Cardiac septum (tissue), 1 donor: ENCODE results near the gene LRRC8D. TPM values are rescaled to one million over a fixed set of nuclear protein-coding genes. Genes with fewer than 3 reads are reported as not detected.

Experiments
- DNase-seq: peaks from one replicate; pipeline ENCODE4 v3.0.0-alpha.2; 2020; ENCODE audit warnings: low spot score
- intact Hi-C: fragments of 100-400 bp; cut with DNase I; formaldehyde crosslinking; loops from one replicate; pipeline ENCODE4 v1.14.0; 2022
- total RNA-seq: library from RNA; stranded (reverse); fragmentation: NEBNext Ultra II Directional; extraction: Animal tissue kit (Norgen Biotek cat#: 25700); gene quantifications from one replicate; pipeline ENCODE4 v1.2.1, GENCODE V29; 2021
- donor health status: DM: no; HTN: no; CAD: no.

Gene LRRC8D
- total RNA-seq, 1 donor from 2014 or later: 3.4 TPM

DNA sequence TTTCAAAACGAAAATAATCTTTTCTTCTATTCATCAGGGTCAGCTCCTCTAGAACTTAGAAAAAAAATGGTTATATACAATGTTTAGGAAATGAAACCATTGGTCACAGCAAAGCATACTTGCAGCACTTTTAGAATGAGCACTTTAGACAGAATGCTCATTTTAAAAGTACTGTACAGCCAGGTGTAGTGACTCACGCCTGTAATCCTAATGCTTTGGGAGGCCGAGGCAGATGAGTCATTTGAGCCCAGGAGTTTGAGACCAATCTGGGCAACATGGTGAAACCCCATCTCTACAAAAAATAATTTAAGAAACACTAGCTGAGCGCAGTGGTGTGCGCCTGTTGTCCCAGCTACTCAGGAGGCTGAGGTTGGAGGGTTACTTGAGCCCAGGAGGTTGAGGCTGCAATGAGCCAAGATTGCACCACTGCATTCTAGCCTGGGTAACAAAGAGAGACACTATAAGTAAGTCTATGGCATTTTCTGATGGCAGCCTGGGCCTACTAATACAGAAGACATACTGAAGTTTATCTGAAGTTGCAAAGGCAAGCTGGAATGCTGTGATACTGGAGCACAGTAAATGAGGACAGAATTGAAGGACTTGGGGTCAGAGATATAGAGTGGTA is 125.1 kb downstream of the LRRC8D start:
- DNase-seq: no peak
- intact Hi-C loops: no loop called here

DNA sequence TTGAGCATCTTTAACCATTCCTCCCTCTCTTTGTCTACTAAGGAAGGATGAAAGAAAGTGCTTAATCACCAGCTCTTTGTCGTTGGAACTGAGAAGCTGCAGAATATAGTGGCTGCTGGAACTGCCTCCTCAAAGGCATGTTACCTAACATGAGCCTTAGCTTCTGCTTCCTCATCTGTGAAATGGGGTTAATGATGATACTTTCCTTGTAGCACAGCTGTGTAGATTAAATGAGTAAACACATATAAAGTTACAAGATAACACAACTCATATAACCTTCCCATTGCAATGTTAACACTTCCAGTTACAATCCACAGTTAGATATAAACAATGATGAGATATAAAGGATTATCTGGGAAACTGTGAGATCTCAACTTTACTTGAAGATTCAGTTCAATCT is 125.7 kb downstream of the LRRC8D start:
- intact Hi-C loops: no loop called here
- no peak for DNase-seq

DNA sequence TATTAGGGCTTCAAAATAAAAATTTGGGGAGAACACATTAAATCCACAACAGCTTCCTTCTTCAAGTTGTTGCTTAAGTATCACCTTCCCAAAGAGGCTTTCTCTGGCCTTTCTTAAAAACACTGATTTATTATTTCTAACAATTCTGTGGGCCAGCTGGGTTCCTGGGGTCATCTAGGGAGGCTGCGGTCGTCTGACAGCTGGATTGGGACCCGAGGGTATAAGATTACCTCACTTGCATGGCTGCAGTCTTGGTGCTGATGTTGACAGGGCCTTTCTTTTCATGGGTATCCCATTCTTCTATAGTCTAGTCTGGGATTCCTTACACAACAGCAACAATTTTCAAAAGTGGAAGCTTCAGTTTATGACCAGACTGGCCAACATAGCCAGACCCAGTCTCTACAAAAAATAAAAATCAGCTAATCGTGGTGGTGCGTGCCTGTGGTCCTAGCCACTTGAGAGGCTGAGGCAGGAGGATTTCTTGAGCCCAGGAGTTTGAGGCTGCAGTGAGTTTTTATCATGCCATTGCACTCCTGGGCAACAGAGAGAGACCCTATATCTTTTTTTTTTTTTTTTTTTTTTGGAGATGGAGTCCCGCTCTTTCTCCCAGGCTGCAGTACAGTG is 128.0 kb downstream of the LRRC8D start:
- no peak for DNase-seq
- intact Hi-C loops: no loop called here

DNA sequence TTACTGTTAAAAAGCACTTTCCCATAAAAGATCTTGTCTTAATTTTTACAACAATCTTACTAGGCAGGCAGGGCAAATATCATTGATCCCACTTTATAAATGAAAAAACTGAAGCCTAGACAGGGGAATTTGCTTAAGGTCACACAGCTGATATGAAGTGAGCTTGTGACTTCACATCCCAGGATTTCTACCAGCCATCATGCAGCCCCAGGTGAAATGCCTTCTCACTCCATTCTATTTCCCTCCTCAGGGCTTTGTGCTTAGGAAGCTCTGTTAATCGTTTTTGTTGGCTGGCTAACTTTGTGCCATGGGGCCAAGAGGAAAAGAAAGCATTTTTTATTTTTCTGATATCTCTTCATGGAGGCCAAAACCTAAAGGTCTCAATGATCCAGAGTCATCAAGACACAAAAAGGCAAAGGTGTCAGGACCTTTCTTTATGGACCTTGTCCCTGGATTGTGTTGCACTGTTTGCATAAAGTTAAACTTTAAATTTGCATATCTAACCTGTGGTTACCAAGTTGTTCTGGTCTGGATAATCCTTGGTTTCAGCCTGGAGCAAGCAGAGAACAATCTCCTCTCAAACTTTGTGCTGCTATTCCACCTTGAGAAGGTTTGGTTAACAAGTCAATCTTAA is 129.3 kb downstream of the LRRC8D start:
- no peak for DNase-seq
- intact Hi-C loops: no loop called here

DNA sequence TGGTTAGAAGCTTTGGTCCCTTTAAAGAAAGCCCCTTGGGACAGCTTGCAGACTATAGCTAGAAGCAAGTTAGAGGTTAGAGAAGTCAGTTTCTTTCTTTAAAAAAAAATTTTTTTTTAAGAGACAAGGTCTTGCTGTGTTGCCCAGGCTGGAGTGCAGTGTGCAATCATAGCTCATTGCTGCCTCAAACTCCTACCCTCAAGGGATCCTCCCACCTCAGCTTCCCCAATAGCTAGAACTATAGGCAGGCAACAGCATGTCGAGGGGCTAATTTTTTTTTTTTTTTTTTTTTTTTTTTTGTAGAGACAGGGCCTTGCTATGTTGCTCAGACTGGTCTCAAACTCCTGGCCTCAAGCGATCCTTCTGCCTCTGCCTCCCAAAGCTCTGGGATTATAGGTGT is 129.9 kb downstream of the LRRC8D start:
- DNase-seq: no peak
- intact Hi-C loops: no loop called here

DNA sequence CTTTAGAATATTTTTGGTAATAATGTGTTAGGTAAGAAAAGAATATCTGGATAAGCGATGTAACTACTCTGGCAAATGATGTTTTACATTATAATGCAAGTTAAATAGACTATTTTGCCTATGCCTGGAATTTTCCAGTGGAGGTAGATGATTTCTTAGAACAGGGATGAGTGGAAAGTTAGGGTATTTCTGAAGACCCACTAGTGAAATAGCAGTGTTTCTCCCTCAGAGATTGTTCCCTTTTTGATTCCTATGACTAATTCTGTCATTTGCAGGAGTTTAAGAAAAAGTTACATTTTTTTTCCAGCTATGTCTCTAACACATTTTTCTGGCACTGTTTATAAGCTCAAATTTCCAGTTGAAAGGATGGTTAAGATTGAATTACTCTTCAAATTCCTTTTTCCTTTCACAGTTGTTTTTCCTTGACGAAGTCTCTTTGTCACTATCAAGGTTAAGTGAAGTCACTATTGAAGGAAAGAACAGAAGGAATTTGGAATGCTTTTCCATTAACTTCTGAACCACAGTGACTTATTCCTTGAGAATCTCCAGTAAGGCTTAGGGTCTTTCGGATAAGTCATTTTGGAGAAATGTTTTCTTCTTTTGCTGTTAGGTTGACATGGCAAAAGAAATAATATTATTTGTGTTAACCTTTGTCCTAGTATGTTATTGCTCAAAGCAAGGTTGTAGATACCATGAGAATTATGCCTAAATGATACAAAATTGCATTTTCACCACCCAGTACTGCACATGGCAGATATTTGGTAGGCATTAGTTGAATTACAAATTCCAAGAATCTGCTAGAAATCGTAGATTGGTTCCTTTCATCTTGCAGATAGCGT is 131.2 kb downstream of the LRRC8D start:
- no peak for DNase-seq
- intact Hi-C loops: no loop called here

DNA sequence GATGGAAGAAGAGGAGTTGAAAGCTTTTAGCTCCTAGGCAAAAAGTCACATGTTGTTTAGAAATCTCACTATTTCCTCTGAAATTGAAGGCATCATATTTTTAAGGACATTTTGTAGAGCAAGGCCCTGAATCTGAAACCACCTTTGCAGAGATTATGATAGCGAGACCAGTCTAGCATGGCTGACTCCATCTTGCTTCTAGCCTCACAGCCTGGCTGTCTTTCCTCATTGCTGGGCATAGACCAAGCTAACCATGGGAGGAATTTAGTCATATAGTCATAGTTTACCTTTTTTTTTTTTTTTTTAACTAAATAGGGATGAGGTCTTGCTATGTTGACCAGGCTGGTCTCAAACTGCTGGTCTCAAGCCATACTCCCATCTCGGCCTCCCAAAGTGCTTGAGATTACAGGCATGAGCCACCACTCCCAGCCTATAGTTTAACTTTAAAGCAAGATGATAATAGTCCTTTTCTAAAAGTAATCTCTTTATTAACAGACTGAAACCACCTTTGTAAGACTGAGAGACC is 131.8 kb downstream of the LRRC8D start:
- DNase-seq: no peak
- intact Hi-C loops: no loop called here

DNA sequence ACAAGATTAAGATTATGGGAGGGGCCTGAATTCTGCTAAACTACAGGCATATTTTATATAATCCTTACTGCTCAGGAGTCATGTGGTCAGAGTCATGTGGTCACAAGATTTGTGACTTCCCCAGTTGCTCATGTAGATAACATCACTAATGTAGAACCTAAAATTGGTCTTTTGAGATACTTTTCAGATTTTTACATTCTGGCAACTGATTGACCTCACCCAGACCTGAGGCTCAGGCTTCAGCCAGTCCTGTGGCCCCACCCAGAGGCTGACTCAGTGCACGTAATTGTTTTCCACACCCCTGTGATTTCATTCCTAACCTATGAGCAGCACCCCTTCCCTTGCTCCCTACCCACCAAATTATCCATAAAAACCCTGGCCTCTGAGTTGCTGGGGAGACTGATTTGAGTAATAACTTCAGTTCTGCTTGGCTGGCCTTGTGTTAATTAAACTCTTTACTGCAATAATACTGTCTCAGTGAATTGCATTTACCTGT is 132.3 kb downstream of the LRRC8D start:
- intact Hi-C loops: no loop called here
- DNase-seq: no peak

DNA sequence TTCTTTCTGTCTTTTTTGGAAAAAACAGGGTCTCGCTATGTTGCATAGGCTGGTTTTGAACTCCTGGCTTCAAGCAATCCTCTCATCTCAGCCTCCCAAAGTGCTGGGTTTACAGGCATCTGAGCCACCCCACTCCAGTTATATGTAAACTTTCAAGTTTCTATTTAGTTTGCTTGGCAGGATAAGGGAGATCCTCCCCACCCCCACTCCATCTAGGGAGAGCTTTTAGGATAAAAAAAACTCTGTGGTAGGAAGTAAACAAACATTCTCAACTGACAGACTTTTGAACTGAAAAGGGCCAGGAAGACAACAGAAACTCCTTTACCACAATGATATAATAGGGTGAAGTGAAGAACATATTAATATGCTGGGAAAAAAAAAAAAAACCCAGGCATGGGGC is 133.1 kb downstream of the LRRC8D start:
- intact Hi-C loops: no loop called here
- no peak for DNase-seq

DNA sequence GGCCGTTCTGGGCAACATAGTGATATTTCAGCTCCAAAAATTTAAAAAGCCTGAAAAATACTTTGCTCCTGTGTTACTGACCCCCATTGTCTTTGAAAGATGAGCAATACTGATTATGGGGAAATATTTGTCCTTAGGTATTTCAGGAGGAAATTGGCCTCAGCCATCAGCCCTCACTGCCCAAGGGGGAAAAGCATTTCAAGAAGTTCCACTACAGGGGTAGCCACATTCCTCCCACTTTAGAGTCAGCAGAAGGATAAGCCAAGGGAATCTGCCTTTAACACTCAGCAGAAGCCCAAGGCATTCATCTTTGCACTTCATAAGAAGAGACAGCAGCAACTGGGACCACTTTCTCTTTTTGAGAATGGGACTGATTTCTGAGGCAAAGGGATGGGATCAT is 133.6 kb downstream of the LRRC8D start:
- no peak for DNase-seq
- intact Hi-C loops: no loop called here

DNA sequence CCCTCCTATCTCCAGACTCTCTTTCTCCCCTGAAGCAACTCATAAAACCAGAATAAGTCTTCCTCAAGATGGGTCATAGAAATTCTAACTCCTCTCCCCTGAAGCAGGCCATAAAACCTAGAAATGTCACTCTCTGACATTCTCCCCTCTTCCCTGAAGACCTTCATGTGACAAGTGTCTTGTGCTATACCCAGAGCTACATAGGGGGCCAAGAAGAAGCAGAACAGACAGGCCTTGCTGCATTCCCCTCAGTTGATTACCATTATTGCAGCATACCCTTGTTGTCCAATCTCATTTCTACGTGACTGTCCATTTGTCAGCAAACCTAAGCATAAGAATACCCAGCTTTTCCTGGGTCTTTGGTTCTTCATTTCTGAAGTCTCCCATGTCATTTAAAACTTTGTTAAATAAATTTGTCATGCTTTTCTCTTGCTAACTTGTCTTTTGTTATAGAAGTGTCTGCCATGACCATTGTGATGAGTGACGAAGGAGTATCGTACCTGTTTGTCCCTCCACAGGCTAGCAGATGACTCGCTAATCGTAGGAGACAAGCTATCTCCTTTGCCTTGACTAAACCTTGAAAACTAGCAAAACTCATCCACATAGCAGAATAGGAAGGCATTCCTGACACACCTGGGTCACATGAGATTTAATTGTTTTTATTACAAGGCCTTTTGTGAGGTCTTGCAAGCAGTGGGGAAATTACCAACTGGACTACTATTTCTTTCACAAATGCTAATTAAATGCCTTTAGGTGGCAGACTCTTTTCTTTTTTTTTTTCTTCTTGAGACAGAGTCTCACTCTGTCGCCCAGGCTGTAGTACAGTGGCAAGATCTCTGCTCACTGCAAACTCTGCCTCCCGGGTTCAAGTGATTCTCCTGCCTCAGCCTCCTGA is 134.7 kb downstream of the LRRC8D start:
- no peak for DNase-seq
- intact Hi-C loops: no loop called here

DNA sequence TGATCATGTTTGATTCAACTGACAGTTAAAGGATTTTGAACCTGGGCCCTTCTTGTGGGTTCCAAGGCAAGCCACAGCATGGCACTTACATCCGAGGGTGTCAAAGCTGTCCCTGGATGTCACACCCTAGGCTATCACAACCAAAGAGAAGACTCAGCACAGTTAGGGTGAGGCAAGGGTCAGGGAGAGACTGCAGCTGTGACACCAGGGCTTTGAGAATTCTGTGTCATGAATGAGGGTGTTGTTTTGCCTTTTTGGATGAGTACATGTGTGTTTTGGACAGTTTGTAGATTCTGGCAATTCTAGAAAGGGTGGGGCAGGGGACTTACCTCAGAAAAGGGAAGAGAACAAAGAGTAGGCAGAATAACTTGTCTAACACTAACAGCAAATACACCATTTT is 136.3 kb downstream of the LRRC8D start:
- DNase-seq: no peak
- intact Hi-C loops: no loop called here

DNA sequence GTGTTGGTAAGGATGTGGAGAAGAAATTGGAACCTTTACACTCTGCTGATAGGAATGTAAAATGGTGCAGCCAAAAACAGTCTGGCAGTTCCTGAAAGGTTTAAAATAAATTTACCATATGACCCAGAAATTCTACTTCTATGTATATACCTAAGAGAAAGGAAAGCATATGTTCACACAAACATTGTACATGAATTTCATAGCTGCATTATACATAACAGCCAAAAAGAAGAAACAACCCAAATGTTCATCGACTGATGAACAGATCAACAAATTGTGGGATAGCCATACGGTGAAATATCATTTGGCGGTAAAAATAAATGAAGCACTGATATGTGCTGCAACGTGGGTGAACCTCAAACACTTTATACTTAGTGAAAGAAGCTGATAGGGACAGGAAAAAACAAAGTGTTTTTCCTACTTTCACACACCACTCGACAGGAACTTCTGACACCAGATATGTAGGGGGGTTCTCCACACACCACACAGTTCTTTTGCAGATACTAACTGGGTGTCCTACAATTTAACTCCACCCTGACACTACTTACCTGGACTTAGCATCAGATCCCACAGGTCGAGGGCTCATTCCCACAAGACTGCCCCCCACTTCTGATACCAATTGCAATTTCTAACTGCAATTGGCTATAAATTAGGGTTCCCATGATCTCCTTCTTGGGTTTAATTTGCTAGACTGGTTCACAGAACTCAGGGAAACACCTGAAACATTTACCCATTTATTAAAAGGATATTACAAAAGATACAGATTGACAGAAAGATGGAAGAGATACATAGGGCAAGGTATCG is 138.2 kb downstream of the LRRC8D start:
- intact Hi-C loops: no loop called here

DNA sequence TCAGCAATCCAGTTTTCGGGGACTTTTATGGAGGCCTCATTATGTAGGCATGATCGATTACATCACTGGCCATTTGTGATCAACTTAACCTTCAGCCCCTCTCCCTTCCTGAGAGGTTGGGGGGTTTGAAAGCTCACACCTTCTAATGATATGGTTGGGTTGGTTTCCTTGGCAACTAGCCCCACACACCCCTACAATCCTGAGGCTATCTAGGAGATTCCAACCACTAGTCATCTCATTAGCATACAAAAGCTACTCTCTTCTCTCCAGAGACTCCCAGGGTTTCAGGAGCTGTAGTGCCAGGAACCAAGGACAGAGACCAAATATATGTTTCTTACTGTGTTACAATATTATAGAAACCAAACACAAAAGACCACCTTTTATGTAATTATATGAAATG is 138.9 kb downstream of the LRRC8D start:
- intact Hi-C loops: no loop called here
- DNase-seq: no peak

More for the DNA sequence above, 138.2 kb downstream of the LRRC8D start:
- DNase-seq: no peak

DNA sequence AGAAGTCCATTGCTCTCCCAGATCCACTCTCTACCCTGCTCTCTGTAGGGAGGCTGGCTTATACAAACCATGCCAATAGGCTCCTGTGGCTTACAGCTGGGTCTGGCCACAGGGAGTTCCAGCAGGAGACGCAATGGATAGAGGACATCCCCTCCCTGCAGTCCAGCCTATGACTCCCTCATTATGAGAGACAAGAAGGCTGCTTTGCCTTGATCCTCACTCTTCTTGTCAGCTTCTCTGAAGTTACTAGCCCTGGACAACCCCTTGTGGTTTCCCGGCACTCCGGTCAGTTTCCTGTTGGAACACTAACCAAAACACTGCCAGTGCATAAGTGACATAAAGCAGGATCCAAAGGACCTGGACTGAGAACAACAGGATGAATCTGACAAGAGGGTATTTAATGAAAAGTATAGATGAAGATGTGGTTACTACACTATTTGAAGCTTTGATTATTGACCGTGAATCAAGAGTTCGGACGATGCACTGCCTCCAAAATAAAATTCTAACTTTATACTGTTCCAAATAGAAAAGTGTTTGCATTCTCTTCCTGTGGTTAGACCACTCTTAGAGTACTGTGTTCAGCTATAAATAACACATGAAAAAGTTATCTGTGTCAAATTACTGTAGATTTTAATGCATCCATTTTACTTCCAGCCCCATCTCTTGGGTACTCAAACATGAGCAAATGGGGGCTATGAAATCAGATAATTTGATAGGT is 141.4 kb downstream of the LRRC8D start:
- intact Hi-C loops: no loop called here
- no peak for DNase-seq

DNA sequence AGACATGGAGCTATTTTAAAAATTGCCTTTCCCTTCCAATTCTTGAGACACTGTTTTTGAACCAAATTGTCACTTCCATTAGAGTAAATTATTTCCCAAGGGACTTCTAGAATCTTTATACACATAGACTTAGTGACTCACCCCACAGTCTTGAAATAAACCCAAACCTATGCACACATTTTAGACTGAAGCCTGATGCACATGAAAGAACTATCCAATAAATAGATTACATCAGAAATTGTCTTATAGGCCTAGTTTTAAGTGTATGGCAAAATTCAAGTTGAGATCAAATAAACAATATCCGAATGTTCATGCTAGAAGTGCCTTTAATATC is 141.9 kb downstream of the LRRC8D start:
- DNase-seq: no peak
- intact Hi-C loops: no loop called here

DNA sequence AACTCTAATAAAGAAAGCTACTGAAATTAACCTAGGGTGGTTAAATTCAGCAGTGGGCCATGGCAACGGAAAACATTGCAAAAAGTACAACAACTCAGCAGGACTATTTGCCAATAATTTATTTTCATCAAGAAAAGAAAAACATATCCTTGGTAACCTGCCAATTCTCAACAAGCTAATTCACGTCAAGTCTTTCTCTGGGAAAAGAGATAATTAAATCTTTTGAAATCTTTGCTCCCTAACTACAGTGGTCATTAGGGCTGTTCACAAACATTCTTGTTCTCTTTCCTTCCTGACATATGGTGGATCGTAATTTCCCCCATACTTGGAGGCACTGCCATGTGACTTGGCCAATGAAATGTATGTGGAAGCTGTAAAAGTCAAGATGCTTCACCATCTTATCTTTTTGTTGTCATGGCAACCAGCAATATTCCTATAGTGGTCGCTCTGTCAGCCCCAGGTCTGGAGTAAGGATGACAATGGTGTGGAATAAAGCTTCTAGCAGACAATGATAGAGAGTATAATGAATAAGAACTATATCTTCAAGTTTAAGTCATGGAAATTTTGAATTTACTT is 144.4 kb downstream of the LRRC8D start:
- intact Hi-C loops: no loop called here
- DNase-seq: no peak
